HG02884 (cell line): ENCODE data around the gene PYGM.

Source experiments
- ATAC-seq: cut with Tn5 transposase; IDR thresholded peaks from one replicate; pipeline ENCODE4 v1.9.1; 2021; ENCODE audit warnings: mild to moderate bottlenecking, moderate library complexity; ENCODE audit not compliant: unreplicated experiment

PYGM gene

DNA sequence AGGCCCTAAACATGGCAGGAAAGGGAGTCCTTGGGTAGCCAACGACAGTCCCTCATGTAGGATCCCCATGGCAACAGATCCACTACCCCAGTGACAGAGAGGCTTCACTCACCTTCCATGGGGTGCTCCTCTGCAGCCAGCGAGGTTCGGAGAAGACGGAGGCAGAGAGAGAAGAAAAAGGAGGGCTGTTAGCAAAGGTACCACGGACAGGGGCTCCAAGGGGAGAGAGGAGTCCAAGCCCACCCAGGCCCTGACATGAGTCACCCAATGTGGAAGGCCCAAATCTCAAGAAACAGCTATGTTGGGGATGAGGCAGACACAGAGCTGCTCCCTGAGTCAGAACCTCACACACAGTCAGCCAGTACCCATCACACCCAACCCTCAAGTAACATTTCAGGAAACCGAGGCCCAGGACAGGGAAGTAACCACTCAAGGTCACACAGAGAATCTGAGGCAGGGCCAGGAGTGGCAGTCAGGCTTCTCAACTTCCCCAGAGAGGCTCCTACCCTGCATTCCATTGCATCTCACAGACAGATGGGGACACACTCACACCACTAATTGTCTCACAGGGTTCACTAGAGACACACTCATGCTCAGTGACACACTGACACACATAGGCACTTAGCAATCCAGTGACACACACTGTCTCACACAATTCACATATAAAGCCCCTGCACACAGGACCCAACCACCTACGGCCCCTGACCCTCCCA is 62.0 kb downstream of the PYGM start:
- ATAC-seq, result no peak
